Ovary (tissue), 3 donors: ENCODE data around the gene UBE2I.

Experiments used
- CTCF ChIP-seq, 3 donors: fragments of 450-650 bp in 2 of 3; fragments of 200-600 bp in 1 of 3; IDR thresholded peaks; one replicate each; pipeline versions ENCODE4 v1.5.1 to v1.8.0; 2016 to 2022; ENCODE audit warnings: antibody characterized with exemption in 3 of 3, mild to moderate bottlenecking in 1 of 3
- EP300 ChIP-seq: sonication (generic); formaldehyde crosslinking; IDR thresholded peaks from one replicate; pipeline ENCODE4 v1.6.1; 2017; ENCODE audit warnings: antibody characterized with exemption
- POLR2A ChIP-seq: fragments of 450-650 bp; IDR thresholded peaks from one replicate; pipeline ENCODE4 v1.6.1; 2017; ENCODE audit warnings: antibody characterized with exemption, mild to moderate bottlenecking, moderate library complexity
- donor health status: DM: no; HTN: no; CAD: no.

- no peak for TF ChIP-seq CTCF (IDR thresholded peaks at IDR 0.05)
- TF ChIP-seq POLR2A, result no peak
- no peak for TF ChIP-seq EP300
Measured at GRCh38 chr16:1349951-1350350, 40.5 kb downstream of the UBE2I start.
